Panc1 (cell line): ENCODE measurements around the gene ORMDL2. TPM values are rescaled to one million over a fixed set of nuclear protein-coding genes. Genes with fewer than 3 reads are reported as not detected.

Experiments used
- ATAC-seq: fragments of 200-7000 bp; cut with Tn5 transposase; 2 replicates; pipeline ENCODE4 v1.9.1; 2020; ENCODE audit warnings: mild to moderate bottlenecking, moderate library complexity
- BruUV-seq: library from RNA; stranded (reverse); fragments of 400-500 nt; replicated peaks from 2 replicates; lab custom pipeline; 2021; lab: Mats Ljungman, UMichigan
- CTCF ChIA-PET: fragments of 300-600 bp; sonication (Branson Sonifier 250); formaldehyde crosslinking; loops from one replicate; lab custom pipeline; 2022; ENCODE audit warnings: antibody characterized with exemption; lab: Charles Lee
- POLR2A ChIA-PET: fragments of 300-600 bp; sonication (Branson Sonifier 250); formaldehyde crosslinking; loops from one replicate; lab custom pipeline; 2022; ENCODE audit warnings: antibody characterized with exemption; lab: Charles Lee
- DNase-seq: peaks from one replicate; pipeline ENCODE4 v3.0.0-alpha.2; 2010; ENCODE audit warnings: low read depth, low spot score
- H3K27ac ChIP-seq: 2 replicates; pipeline ENCODE4 v1.5.1; 2011; ENCODE audit warnings: mild to moderate bottlenecking, low read length, inconsistent platforms
- H3K27me3 ChIP-seq: fragments of 200-500 bp; sonication (Bioruptor generic); 2 replicates; pipeline ENCODE4 v1.6.0; 2014; ENCODE audit warnings: low read length, inconsistent platforms; ENCODE audit not compliant: control insufficient read depth, insufficient read depth
- H3K36me3 ChIP-seq: fragments of 200-500 bp; sonication (Bioruptor generic); 2 replicates; pipeline ENCODE4 v1.5.1; 2014; ENCODE audit warnings: inconsistent platforms, mild to moderate bottlenecking, low read length, moderate library complexity; ENCODE audit not compliant: control insufficient read depth, insufficient read depth
- H3K4me1 ChIP-seq: 2 replicates; pipeline ENCODE4 v1.5.1; 2011; ENCODE audit warnings: inconsistent platforms, mild to moderate bottlenecking, low read length, moderate library complexity; ENCODE audit not compliant: control insufficient read depth, insufficient read depth
- H3K4me3 ChIP-seq, 2 experiments: 2 replicates each; pipeline ENCODE4 v1.5.1; 2011 to 2012; ENCODE audit warnings: low read depth in 2 of 2, low read length in 2 of 2, mild to moderate bottlenecking in 2 of 2, inconsistent platforms in 1 of 2, moderate library complexity in 1 of 2
- H3K9me3 ChIP-seq: fragments of 200-500 bp; sonication (Bioruptor generic); 2 replicates; pipeline ENCODE4 v1.5.1; 2014; ENCODE audit warnings: low read depth, mild to moderate bottlenecking, inconsistent platforms, low read length, moderate library complexity; ENCODE audit not compliant: control insufficient read depth, insufficient read depth
- CTCF ChIP-seq: fragments of 450-650 bp; IDR thresholded peaks from 2 replicates; pipeline ENCODE4 v1.5.1; 2017; ENCODE audit warnings: mild to moderate bottlenecking
- POLR2AphosphoS5 ChIP-seq: IDR thresholded peaks from 2 replicates; pipeline ENCODE4 v1.6.1; 2012; ENCODE audit warnings: mild to moderate bottlenecking, low read depth, low read length, moderate library complexity
- SIN3A ChIP-seq: IDR thresholded peaks from 2 replicates; pipeline ENCODE4 v1.6.1; 2012; ENCODE audit warnings: low read depth, mild to moderate bottlenecking, low read length, moderate library complexity, borderline replicate concordance; ENCODE audit not compliant: insufficient read depth
- TCF7L2 ChIP-seq: IDR thresholded peaks from 2 replicates; pipeline ENCODE4 v1.6.1; 2011; ENCODE audit warnings: mild to moderate bottlenecking, low read depth, low read length, inconsistent platforms
- in situ Hi-C: cut with HindIII; loops from 2 replicates; pipeline ENCODE4 v1.10.0; 2016; ENCODE audit warnings: low sequenced_read_pairs, low pct_unique_long_range_greater_than_20kb
- intact Hi-C: fragments of 100-400 bp; cut with micrococcal nuclease; formaldehyde crosslinking; loops from one replicate; pipeline ENCODE4 v1.10.0; 2022; ENCODE audit not compliant: unreplicated experiment
- total RNA-seq: library from RNA; stranded (reverse); gene quantifications from one replicate; pipeline ENCODE4 v1.2.1, GENCODE V29; 2021; ENCODE audit not compliant: unreplicated experiment
- TF ChIP-seq, protein P1 (sequence below), 2 experiments: IDR thresholded peaks; 2 replicates each; pipeline ENCODE4 v1.6.1; 2011 to 2012; ENCODE audit warnings: low read depth in 2 of 2, control low read depth in 1 of 2, low read length in 1 of 2, mild to moderate bottlenecking in 1 of 2, moderate library complexity in 1 of 2; ENCODE audit not compliant: insufficient read depth in 1 of 2

The ORMDL2 gene
- total RNA-seq, 1 experiment from 2014 or later = 59.6 TPM

DNA sequence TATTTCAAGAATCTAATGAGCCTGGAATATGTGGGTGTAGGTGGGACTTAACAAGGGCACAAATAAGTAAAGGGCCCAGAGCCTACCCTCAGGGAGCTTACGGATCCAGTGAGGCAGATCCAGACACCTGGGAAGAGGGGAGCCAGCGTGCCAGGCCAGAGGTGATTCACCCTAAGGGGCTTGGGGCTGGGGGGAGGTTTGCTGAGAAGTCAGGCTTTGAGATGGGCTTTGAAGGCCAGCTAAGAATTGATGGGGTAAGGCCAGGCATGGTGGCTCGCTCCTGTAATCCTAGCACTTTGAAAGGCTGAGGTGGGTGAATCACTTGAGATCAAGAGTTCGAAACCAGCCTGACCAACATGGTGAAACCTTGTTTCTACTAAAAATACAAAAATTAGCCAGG, 25.6 kb downstream of the ORMDL2 start:
- no TSS peak for BruUV-seq
- no peaks in the 10 kb centered on the region for H3K36me3 ChIP-seq
- ChIA-PET POLR2A (interaction anchor here (0.6 kb wide), 1 partner anchor 119 kb away, joined by 6 read pairs; no protein-coding TSS in a partner anchor), CTCF (no interaction called here)
- ATAC-seq = no peak
- intact Hi-C loops (no loop called here), in situ Hi-C loops (no loop called here)
- no peaks in the 10 kb centered on the region for H3K4me1 ChIP-seq
- no peaks in the 10 kb centered on the region for H3K9me3 ChIP-seq
- no peak for TF ChIP-seq CTCF
- H3K4me3 ChIP-seq = no peak overlapping the region
- no peak overlapping the region for H3K27ac ChIP-seq
- no peak for DNase-seq
- no peaks in the 10 kb centered on the region for H3K27me3 ChIP-seq

- TF ChIP-seq, protein P1, sequence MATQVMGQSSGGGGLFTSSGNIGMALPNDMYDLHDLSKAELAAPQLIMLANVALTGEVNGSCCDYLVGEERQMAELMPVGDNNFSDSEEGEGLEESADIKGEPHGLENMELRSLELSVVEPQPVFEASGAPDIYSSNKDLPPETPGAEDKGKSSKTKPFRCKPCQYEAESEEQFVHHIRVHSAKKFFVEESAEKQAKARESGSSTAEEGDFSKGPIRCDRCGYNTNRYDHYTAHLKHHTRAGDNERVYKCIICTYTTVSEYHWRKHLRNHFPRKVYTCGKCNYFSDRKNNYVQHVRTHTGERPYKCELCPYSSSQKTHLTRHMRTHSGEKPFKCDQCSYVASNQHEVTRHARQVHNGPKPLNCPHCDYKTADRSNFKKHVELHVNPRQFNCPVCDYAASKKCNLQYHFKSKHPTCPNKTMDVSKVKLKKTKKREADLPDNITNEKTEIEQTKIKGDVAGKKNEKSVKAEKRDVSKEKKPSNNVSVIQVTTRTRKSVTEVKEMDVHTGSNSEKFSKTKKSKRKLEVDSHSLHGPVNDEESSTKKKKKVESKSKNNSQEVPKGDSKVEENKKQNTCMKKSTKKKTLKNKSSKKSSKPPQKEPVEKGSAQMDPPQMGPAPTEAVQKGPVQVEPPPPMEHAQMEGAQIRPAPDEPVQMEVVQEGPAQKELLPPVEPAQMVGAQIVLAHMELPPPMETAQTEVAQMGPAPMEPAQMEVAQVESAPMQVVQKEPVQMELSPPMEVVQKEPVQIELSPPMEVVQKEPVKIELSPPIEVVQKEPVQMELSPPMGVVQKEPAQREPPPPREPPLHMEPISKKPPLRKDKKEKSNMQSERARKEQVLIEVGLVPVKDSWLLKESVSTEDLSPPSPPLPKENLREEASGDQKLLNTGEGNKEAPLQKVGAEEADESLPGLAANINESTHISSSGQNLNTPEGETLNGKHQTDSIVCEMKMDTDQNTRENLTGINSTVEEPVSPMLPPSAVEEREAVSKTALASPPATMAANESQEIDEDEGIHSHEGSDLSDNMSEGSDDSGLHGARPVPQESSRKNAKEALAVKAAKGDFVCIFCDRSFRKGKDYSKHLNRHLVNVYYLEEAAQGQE (IDR thresholded peaks at IDR 0.05; ENCODE audit: insufficient read depth in 1 of 2, low read depth in 2 of 2, low read length in 1 of 2) = no peak
- TF ChIP-seq POLR2AphosphoS5 (no peak), CTCF (no peak), SIN3A (no peak), TCF7L2 (no peak)
- Histone ChIP-seq H3K36me3 (no peaks in the 10 kb centered on the region), H3K4me1 (no peaks in the 10 kb centered on the region), H3K9me3 (no peaks in the 10 kb centered on the region), H3K27ac (no peak overlapping the region), H3K4me3 (no peak overlapping the region), H3K27me3 (no peaks in the 10 kb centered on the region)
- intact Hi-C loops = no loop called here
- DNase-seq (no peak), ATAC-seq (no peak)
- POLR2A ChIA-PET = no interaction called here
- in situ Hi-C loops = no loop called here
- BruUV-seq = no TSS peak
- CTCF ChIA-PET = no interaction called here
Observed at GRCh38 chr12:55844961-55845360, 27.1 kb downstream of the ORMDL2 start.
